Endothelial cell of umbilical vein (primary cell): ENCODE results near the gene SORCS1. TPM values are rescaled to one million over a fixed set of nuclear protein-coding genes. Genes with fewer than 3 reads are reported as not detected.

Source experiments
- BruUV-seq: library from RNA; stranded (reverse); fragments of 400-500 nt; replicated peaks from 2 replicates; lab custom pipeline; 2021; lab: Mats Ljungman, UMichigan
- CTCF ChIA-PET: fragments of 300-600, 350-600 bp; sonication (Branson Sonifier 250); formaldehyde crosslinking; loops from one replicate; lab custom pipeline; 2021; ENCODE audit warnings: antibody characterized with exemption, inconsistent platforms; lab: Charles Lee
- POLR2A ChIA-PET: fragments of 300-600, 350-600 bp; sonication (Branson Sonifier 250); formaldehyde crosslinking; loops from one replicate; lab custom pipeline; 2021; ENCODE audit warnings: antibody characterized with exemption, inconsistent platforms; lab: Charles Lee
- DNase-seq: peaks from one replicate; pipeline ENCODE4 v3.0.0-alpha.2; 2011; ENCODE audit warnings: low read depth, low spot score
- FAIRE-seq: peaks from 2 replicates; lab custom pipeline; 2011; peaks lifted over from hg19 to GRCh38; lab: Jason Lieb, UNC
- H2AFZ ChIP-seq: 2 replicates; pipeline ENCODE4 v1.6.0; 2012; ENCODE audit warnings: low read depth, low read length, control low read depth, inconsistent platforms
- H3K27ac ChIP-seq: 2 replicates; pipeline ENCODE4 v1.5.1; 2011; ENCODE audit warnings: low read depth, mild to moderate bottlenecking, control low read depth, low read length, moderate library complexity; ENCODE audit not compliant: insufficient read depth
- H3K27me3 ChIP-seq, 2 experiments: 2 replicates each; pipeline versions ENCODE4 v1.6.0 to v1.6.1; 2011; ENCODE audit warnings: low read length in 2 of 2, mixed read lengths in 1 of 2; ENCODE audit not compliant: control insufficient read depth in 2 of 2, insufficient read depth in 2 of 2
- H3K36me3 ChIP-seq, 2 experiments: 2 replicates in 1 of 2; 3 replicates in 1 of 2; pipeline ENCODE4 v1.5.1; 2011; ENCODE audit warnings: low read length in 2 of 2, mild to moderate bottlenecking in 1 of 2, moderate library complexity in 1 of 2; ENCODE audit not compliant: control insufficient read depth in 2 of 2, insufficient read depth in 2 of 2; ENCODE audit errors: extremely low read depth in 1 of 2
- H3K4me1 ChIP-seq: 3 replicates; pipeline ENCODE4 v1.5.1; 2011; ENCODE audit warnings: mild to moderate bottlenecking, low read length; ENCODE audit not compliant: control insufficient read depth, insufficient read depth; ENCODE audit errors: extremely low read depth
- H3K4me2 ChIP-seq: 2 replicates; pipeline ENCODE4 v1.6.1; 2011; ENCODE audit warnings: low read length, control low read depth, mixed read lengths; ENCODE audit not compliant: insufficient read depth
- H3K4me3 ChIP-seq, 3 experiments: fragments of 200-600 bp in 1 of 3; sonication (generic), shearing (Covaris generic) in 1 of 3; replicated peaks in 1 of 3; 2 replicates each; pipeline ENCODE4 v1.5.1; 2011 to 2016; ENCODE audit warnings: control low read depth in 3 of 3, low read length in 3 of 3, mild to moderate bottlenecking in 2 of 3, inconsistent platforms in 1 of 3, low read depth in 1 of 3, moderate library complexity in 1 of 3; ENCODE audit not compliant: insufficient read depth in 1 of 3
- H3K79me2 ChIP-seq: 2 replicates; pipeline ENCODE4 v1.6.0; 2012; ENCODE audit warnings: low read length, inconsistent platforms; ENCODE audit not compliant: control insufficient read depth, insufficient read depth
- H3K9ac ChIP-seq: replicated peaks from 2 replicates; pipeline ENCODE3; 2011; ENCODE audit warnings: low read length, control low read depth; ENCODE audit not compliant: insufficient read depth; ENCODE audit errors: extremely low read depth
- H3K9me1 ChIP-seq: replicated peaks from 3 replicates; pipeline ENCODE4 v1.6.0; 2011; ENCODE audit warnings: mild to moderate bottlenecking, low read length; ENCODE audit not compliant: control insufficient read depth, insufficient read depth; ENCODE audit errors: extremely low read depth
- H3K9me3 ChIP-seq: replicated peaks from 2 replicates; pipeline ENCODE4 v1.5.1; 2012; ENCODE audit warnings: low read length, inconsistent platforms; ENCODE audit not compliant: control insufficient read depth, insufficient read depth
- H4K20me1 ChIP-seq: replicated peaks from 2 replicates; pipeline ENCODE3; 2011; ENCODE audit warnings: mild to moderate bottlenecking, low read length; ENCODE audit not compliant: control insufficient read depth, insufficient read depth; ENCODE audit errors: extremely low read depth
- CTCF ChIP-seq, 2 donors: IDR thresholded peaks; 1 replicate in 1 of 2; 2 replicates in 1 of 2; pipeline ENCODE4 v1.5.1; 2011; ENCODE audit warnings: low read length in 2 of 2, mild to moderate bottlenecking in 2 of 2, moderate library complexity in 2 of 2, control low read depth in 1 of 2, inconsistent platforms in 1 of 2, low read depth in 1 of 2; ENCODE audit not compliant: insufficient read depth in 1 of 2; ENCODE audit errors: extremely low read depth in 1 of 2
- EZH2 ChIP-seq: IDR thresholded peaks from 2 replicates; pipeline ENCODE4 v1.6.1; 2012; ENCODE audit warnings: borderline replicate concordance, low read depth, mild to moderate bottlenecking, moderate library complexity, low read length, inconsistent platforms; ENCODE audit not compliant: severe bottlenecking
- FOS ChIP-seq: IDR thresholded peaks from 2 replicates; pipeline ENCODE4 v1.6.1; 2011; ENCODE audit warnings: mild to moderate bottlenecking, low read length, moderate library complexity, borderline replicate concordance; ENCODE audit not compliant: insufficient read depth
- GATA2 ChIP-seq: IDR thresholded peaks from 2 replicates; pipeline ENCODE4 v1.7.0; 2011; ENCODE audit warnings: low read depth, mild to moderate bottlenecking, moderate library complexity, mixed read lengths, low read length; ENCODE audit not compliant: insufficient read length, insufficient read depth
- JUN ChIP-seq: IDR thresholded peaks from 2 replicates; pipeline ENCODE4 v1.6.1; 2011; ENCODE audit warnings: borderline replicate concordance, low read depth; ENCODE audit not compliant: insufficient read length, insufficient read depth
- MAX ChIP-seq: IDR thresholded peaks from 2 replicates; pipeline ENCODE4 v1.6.1; 2011; ENCODE audit not compliant: insufficient read depth, insufficient read length
- MYC ChIP-seq: IDR thresholded peaks from one replicate; pipeline ENCODE4 v1.6.1; 2011; ENCODE audit warnings: mild to moderate bottlenecking, low read depth, low read length
- POLR2A ChIP-seq: IDR thresholded peaks from 2 replicates; pipeline ENCODE4 v1.6.1; 2012; ENCODE audit warnings: low read depth, mild to moderate bottlenecking, control low read depth, low read length
- POLR2AphosphoS5 ChIP-seq: IDR thresholded peaks from 2 replicates; pipeline ENCODE4 v1.6.1; 2012; ENCODE audit warnings: low read depth, mild to moderate bottlenecking, control low read depth, low read length, moderate library complexity; ENCODE audit not compliant: insufficient read depth
- dilution Hi-C: fragments of 300-500 bp; cut with MboI; formaldehyde crosslinking; loops from one replicate; pipeline ENCODE4 v1.15.0; 2019; ENCODE audit warnings: low sequenced_read_pairs; ENCODE audit not compliant: extremely low pct_ligation_motif_present
- intact Hi-C: fragments of 100-400 bp; cut with micrococcal nuclease; formaldehyde crosslinking; loops from one replicate; pipeline ENCODE4 v1.10.0; 2022
- polyA plus RNA-seq, 4 experiments: library from polyadenylated mRNA; depleted of rRNA in 3 of 4; stranded (reverse) in 3 of 4; unstranded in 1 of 4; fragments of >200 nt; gene quantifications; 2 replicates each; pipeline versions ENCODE4 v1.2.1 to v1.2.3, GENCODE V29; 2011 to 2012; ENCODE audit warnings: missing spikeins in 1 of 4
- total RNA-seq: library from RNA; stranded (reverse); gene quantifications from 2 replicates; pipeline ENCODE4 v1.2.3, GENCODE V29; 2021

Gene SORCS1
- total and polyA plus RNA-seq, 2 donors (not counting 3 experiments of a cell fraction or from before 2014, with no cell fraction given) = not detected

DNA sequence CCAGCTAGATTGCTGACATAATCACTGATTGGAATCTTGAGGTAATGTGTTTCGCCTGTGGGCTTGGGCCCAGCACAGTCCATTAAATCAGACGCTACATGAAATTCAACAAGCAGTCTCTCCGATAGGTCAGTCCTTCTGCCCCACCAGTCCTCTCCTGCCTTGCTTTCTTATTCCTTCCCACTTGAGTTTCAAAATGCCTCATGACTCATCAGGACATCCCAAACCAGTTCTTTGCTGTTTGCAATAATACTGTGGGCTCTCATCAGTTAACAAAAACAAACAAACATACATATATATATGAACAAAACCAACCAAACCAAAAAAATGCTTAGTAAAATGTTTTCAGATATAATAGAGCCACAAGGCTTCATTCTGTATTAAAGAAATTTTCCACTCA, 599.0 kb downstream of the SORCS1 start:
- H3K27ac ChIP-seq = no peak overlapping the region
- peaks cover 5% of the 10 kb centered on the region for H3K9me3 ChIP-seq
- intact Hi-C loops = no loop called here
- DNase-seq (no peak), FAIRE-seq (no peak)
- H3K4me1 ChIP-seq = no peaks in the 10 kb centered on the region
- dilution Hi-C loops = no loop called here
- POLR2A ChIA-PET = no interaction called here
- no peak overlapping the region for H2AFZ ChIP-seq
- no peaks in the 10 kb centered on the region for H3K27me3 ChIP-seq
- H3K4me3 ChIP-seq = no peak overlapping the region
- no peak overlapping the region for H3K4me2 ChIP-seq
- CTCF ChIA-PET = no interaction called here
- H4K20me1 ChIP-seq = no peaks in the 10 kb centered on the region
- no peak overlapping the region for H3K9ac ChIP-seq
- H3K79me2 ChIP-seq = no peaks in the 10 kb centered on the region
- no peak for TF ChIP-seq POLR2AphosphoS5
- no peak for TF ChIP-seq CTCF (IDR thresholded peaks at IDR 0.05; ENCODE audit: extremely low read depth in 1 of 2, insufficient read depth in 1 of 2, low read depth in 1 of 2, low read length in 2 of 2)
- TF ChIP-seq MAX = no peak
- no peak for TF ChIP-seq JUN
- TF ChIP-seq EZH2 = no peak
- TF ChIP-seq GATA2 = no peak
- no peak for TF ChIP-seq POLR2A
- TF ChIP-seq MYC = no peak
- TF ChIP-seq FOS = no peak
- no peaks in the 10 kb centered on the region for H3K9me1 ChIP-seq
- no peaks in the 10 kb centered on the region for H3K36me3 ChIP-seq
- no TSS peak for BruUV-seq
